Peyer's patch (tissue), 4 donors: ENCODE data around the gene UBE2L5.

ENCODE experiments used
- POLR2A ChIP-seq, 2 donors: fragments of 450-650 bp; IDR thresholded peaks; one replicate each; pipeline ENCODE4 v1.5.1; 2017; ENCODE audit warnings: antibody characterized with exemption in 2 of 2, mild to moderate bottlenecking in 2 of 2, moderate library complexity in 2 of 2
- TF ChIP-seq, protein P1 (sequence below), 6 experiments: fragments of 450-650 bp in 4 of 6; fragments of 200-600 bp in 2 of 6; sonication (generic) in 1 of 6; IDR thresholded peaks; one replicate each; pipeline ENCODE4 v1.5.1; 2017 to 2019; ENCODE audit warnings: antibody characterized with exemption in 6 of 6, mild to moderate bottlenecking in 3 of 6, moderate library complexity in 1 of 6

DNA sequence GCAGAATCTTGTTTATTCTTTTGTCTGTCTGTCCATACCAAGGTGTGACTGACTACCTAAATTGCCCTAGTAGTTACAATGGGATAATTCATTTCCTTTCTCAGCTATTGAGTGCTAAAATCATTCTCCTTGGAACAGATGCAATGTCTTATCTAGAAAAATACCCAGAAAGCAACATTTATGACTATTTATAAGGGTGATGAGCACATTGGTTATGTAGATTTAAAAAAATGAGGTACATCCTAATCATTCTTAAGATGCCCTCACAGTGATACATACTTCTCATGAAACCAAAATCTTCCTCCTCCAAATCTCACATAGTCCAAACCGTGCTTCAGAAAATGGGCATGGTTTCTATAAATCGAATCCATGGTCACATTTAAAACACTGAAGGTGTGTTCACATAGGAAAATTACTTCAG is 11.6 kb upstream of the UBE2L5 start:
- TF ChIP-seq, protein P1, sequence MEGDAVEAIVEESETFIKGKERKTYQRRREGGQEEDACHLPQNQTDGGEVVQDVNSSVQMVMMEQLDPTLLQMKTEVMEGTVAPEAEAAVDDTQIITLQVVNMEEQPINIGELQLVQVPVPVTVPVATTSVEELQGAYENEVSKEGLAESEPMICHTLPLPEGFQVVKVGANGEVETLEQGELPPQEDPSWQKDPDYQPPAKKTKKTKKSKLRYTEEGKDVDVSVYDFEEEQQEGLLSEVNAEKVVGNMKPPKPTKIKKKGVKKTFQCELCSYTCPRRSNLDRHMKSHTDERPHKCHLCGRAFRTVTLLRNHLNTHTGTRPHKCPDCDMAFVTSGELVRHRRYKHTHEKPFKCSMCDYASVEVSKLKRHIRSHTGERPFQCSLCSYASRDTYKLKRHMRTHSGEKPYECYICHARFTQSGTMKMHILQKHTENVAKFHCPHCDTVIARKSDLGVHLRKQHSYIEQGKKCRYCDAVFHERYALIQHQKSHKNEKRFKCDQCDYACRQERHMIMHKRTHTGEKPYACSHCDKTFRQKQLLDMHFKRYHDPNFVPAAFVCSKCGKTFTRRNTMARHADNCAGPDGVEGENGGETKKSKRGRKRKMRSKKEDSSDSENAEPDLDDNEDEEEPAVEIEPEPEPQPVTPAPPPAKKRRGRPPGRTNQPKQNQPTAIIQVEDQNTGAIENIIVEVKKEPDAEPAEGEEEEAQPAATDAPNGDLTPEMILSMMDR (IDR thresholded peaks at IDR 0.05), result no peak
- no peak for TF ChIP-seq POLR2A (IDR thresholded peaks at IDR 0.05)
